GM12878 (cell line): ENCODE results near the gene DNAJB8. TPM values are rescaled to one million over a fixed set of nuclear protein-coding genes. Genes with fewer than 3 reads are reported as not detected.

ENCODE experiments used
- ATAC-seq: fragments of 200-7000 bp; cut with Tn5 transposase; 3 replicates; pipeline ENCODE4 v1.9.1; 2020; ENCODE audit warnings: mild to moderate bottlenecking, moderate library complexity
- BruUV-seq: library from RNA; stranded (reverse); fragments of 400-500 nt; replicated peaks from 2 replicates; lab custom pipeline; 2021; lab: Mats Ljungman, UMichigan
- CTCF ChIA-PET: fragments of 300-600 bp; sonication (Branson Sonifier 250); formaldehyde crosslinking; extraction: SDS; loops from one replicate; lab custom pipeline; 2021; ENCODE audit warnings: inconsistent platforms; lab: Yijun Ruan, JAX
- POLR2A ChIA-PET: fragments of 350-600 bp; formaldehyde crosslinking; extraction: SDS; loops from one replicate; lab custom pipeline; 2021; ENCODE audit warnings: inconsistent platforms; lab: Charles Lee
- RAD21 ChIA-PET: fragments of 300-600 bp; sonication (Branson Sonifier 250); formaldehyde crosslinking; loops from one replicate; lab custom pipeline; 2023; ENCODE audit warnings: antibody characterized with exemption; ENCODE audit not compliant: unreplicated experiment; lab: Charles Lee
- SMC1A ChIA-PET: fragments of 300-600 bp; sonication (Branson Sonifier 250); formaldehyde crosslinking; loops from one replicate; lab custom pipeline; 2023; ENCODE audit not compliant: unreplicated experiment, uncharacterized antibody; lab: Charles Lee
- DNase-seq: peaks from one replicate; pipeline ENCODE4 v3.0.0-alpha.2; 2011; ENCODE audit warnings: low read depth, low spot score
- FAIRE-seq: peaks from 3 replicates; lab custom pipeline; 2011; peaks lifted over from hg19 to GRCh38; lab: Jason Lieb, UNC
- H2AFZ ChIP-seq: 2 replicates; pipeline ENCODE4 v1.6.0; 2011; ENCODE audit warnings: low read depth, low read length, control low read depth; ENCODE audit not compliant: control insufficient read depth
- H3K27ac ChIP-seq: 2 replicates; pipeline ENCODE4 v1.5.1; 2011; ENCODE audit warnings: control low read depth; ENCODE audit not compliant: control insufficient read depth, insufficient read depth
- H3K27me3 ChIP-seq, 2 experiments: replicated peaks in 1 of 2; 2 replicates each; pipeline versions ENCODE4 v1.6.0 to v1.6.1; 2011; ENCODE audit warnings: low read length in 1 of 2; ENCODE audit not compliant: control insufficient read depth in 2 of 2, insufficient read depth in 2 of 2
- H3K36me3 ChIP-seq, 2 experiments: 2 replicates each; pipeline ENCODE4 v1.5.1; 2011; ENCODE audit warnings: low read length in 1 of 2; ENCODE audit not compliant: control insufficient read depth in 2 of 2, insufficient read depth in 2 of 2
- H3K4me1 ChIP-seq: 2 replicates; pipeline ENCODE4 v1.6.1; 2011; ENCODE audit warnings: mild to moderate bottlenecking, low read length, moderate library complexity, mixed read lengths; ENCODE audit not compliant: control insufficient read depth, insufficient read depth
- H3K4me2 ChIP-seq: 2 replicates; pipeline ENCODE4 v1.6.0; 2011; ENCODE audit warnings: control low read depth; ENCODE audit not compliant: control insufficient read depth, insufficient read depth
- H3K4me3 ChIP-seq: fragments of 200-600 bp; sonication (generic); 2 replicates; pipeline ENCODE4 v1.5.1; 2016
- H3K79me2 ChIP-seq: 2 replicates; pipeline ENCODE4 v1.6.0; 2011; ENCODE audit warnings: low read length; ENCODE audit not compliant: control insufficient read depth, insufficient read depth
- H3K9ac ChIP-seq: 2 replicates; pipeline ENCODE4 v1.8.0; 2011; ENCODE audit warnings: low read length, control low read depth, mixed read lengths; ENCODE audit not compliant: control insufficient read depth, insufficient read depth
- H3K9me3 ChIP-seq: replicated peaks from 3 replicates; pipeline ENCODE4 v1.5.1; 2011; ENCODE audit warnings: mild to moderate bottlenecking, low read length; ENCODE audit not compliant: control insufficient read depth, insufficient read depth
- H4K20me1 ChIP-seq: 2 replicates; pipeline ENCODE4 v1.6.0; 2011; ENCODE audit not compliant: control insufficient read depth, insufficient read depth
- CHD2 ChIP-seq: IDR thresholded peaks from 2 replicates; pipeline ENCODE4 v1.6.1; 2011; ENCODE audit warnings: low read depth, low read length, improper control_type of control experiment, borderline replicate concordance
- E2F4 ChIP-seq: IDR thresholded peaks from 2 replicates; pipeline ENCODE4 v1.6.1; 2012; ENCODE audit warnings: low read depth, low read length, improper control_type of control experiment
- EED ChIP-seq: sonication (generic); IDR thresholded peaks from 2 replicates; pipeline ENCODE4 v1.6.1; 2016; ENCODE audit warnings: antibody characterized with exemption, low read depth
- EP300 ChIP-seq, 2 experiments: fragments of 150-350 bp in 1 of 2; IDR thresholded peaks; 2 replicates each; pipeline ENCODE4 v1.6.1; 2011 to 2012; ENCODE audit warnings: low read depth in 2 of 2, low read length in 2 of 2, borderline replicate concordance in 1 of 2, improper control_type of control experiment in 1 of 2, inconsistent platforms in 1 of 2; ENCODE audit not compliant: control insufficient read depth in 1 of 2
- HCFC1 ChIP-seq: fragments of 150-350 bp; IDR thresholded peaks from 2 replicates; pipeline ENCODE4 v1.6.1; 2014; ENCODE audit warnings: low read length
- IKZF1 ChIP-seq: fragments of 450-650 bp; conservative IDR thresholded peaks from 2 replicates; pipeline ENCODE4 v1.6.1; 2017; ENCODE audit warnings: antibody characterized with exemption, mild to moderate bottlenecking
- KAT2A ChIP-seq: conservative IDR thresholded peaks from 2 replicates; pipeline ENCODE4 v1.6.1; 2011; ENCODE audit warnings: low read depth, low read length; ENCODE audit not compliant: control insufficient read depth
- LARP7 ChIP-seq: fragments of 450-650 bp; IDR thresholded peaks from 2 replicates; pipeline ENCODE4 v1.6.1; 2017; ENCODE audit warnings: mild to moderate bottlenecking
- MAX ChIP-seq: IDR thresholded peaks from 2 replicates; pipeline ENCODE4 v1.6.1; 2012; ENCODE audit warnings: low read depth, low read length, improper control_type of control experiment
- MYC ChIP-seq: IDR thresholded peaks from 2 replicates; pipeline ENCODE4 v1.6.1; 2011; ENCODE audit warnings: mild to moderate bottlenecking, low read length, moderate library complexity, inconsistent platforms; ENCODE audit not compliant: insufficient read depth, insufficient replicate concordance, insufficient read length, severe bottlenecking
- NR2C1 ChIP-seq: fragments of 450-650 bp; IDR thresholded peaks from 2 replicates; pipeline ENCODE4 v1.6.1; 2017; ENCODE audit warnings: antibody characterized with exemption, mild to moderate bottlenecking, moderate library complexity
- RAD51 ChIP-seq: fragments of 450-650 bp; IDR thresholded peaks from 2 replicates; pipeline ENCODE4 v1.6.1; 2016; ENCODE audit warnings: moderate library complexity, mild to moderate bottlenecking, inconsistent platforms
- RUNX3 ChIP-seq: IDR thresholded peaks from 2 replicates; pipeline ENCODE4 v1.6.1; 2012; ENCODE audit warnings: low read length, inconsistent platforms
- TBL1XR1 ChIP-seq: IDR thresholded peaks from 2 replicates; pipeline ENCODE4 v1.6.1; 2012; ENCODE audit warnings: low read depth, low read length, improper control_type of control experiment
- USF1 ChIP-seq: IDR thresholded peaks from 2 replicates; pipeline ENCODE4 v1.6.1; 2011; ENCODE audit warnings: borderline replicate concordance, low read depth, mild to moderate bottlenecking, moderate library complexity, mixed read lengths, low read length; ENCODE audit not compliant: insufficient read depth; ENCODE audit errors: extremely low read length
- YY1 ChIP-seq: IDR thresholded peaks from 2 replicates; pipeline ENCODE4 v1.6.1; 2011; ENCODE audit warnings: low read depth, mild to moderate bottlenecking, low read length
- ZBTB33 ChIP-seq: fragments of 450-650 bp; IDR thresholded peaks from 2 replicates; pipeline ENCODE4 v1.6.1; 2017; ENCODE audit warnings: mild to moderate bottlenecking
- ZNF384 ChIP-seq: IDR thresholded peaks from 2 replicates; pipeline ENCODE4 v1.6.1; 2012; ENCODE audit warnings: low read depth, mild to moderate bottlenecking, low read length, improper control_type of control experiment, borderline replicate concordance
- ZNF622 ChIP-seq: fragments of 450-650 bp; IDR thresholded peaks from 2 replicates; pipeline ENCODE4 v1.6.1; 2017; ENCODE audit warnings: mild to moderate bottlenecking, inconsistent platforms
- WGBS: methylation state at CpG from one replicate; pipeline ENCODE4 v1.1.6; 2016; ENCODE audit warnings: low lambda C conversion rate; ENCODE audit not compliant: insufficient replicate concordance, insufficient coverage; ENCODE audit errors: missing lambda C conversion rate; 5-methylcytosine and 5-hydroxymethylcytosine counted together
- in situ Hi-C: fragments of 300-500 bp; cut with MboI; formaldehyde crosslinking; loops from 9 replicates; pipeline ENCODE4 v1.14.3; 2018; ENCODE audit warnings: mixed read lengths
- intact Hi-C: fragments of 100-400 bp; cut with micrococcal nuclease; formaldehyde crosslinking; loops from one replicate; pipeline ENCODE4 v1.14.2; 2022; ENCODE audit not compliant: unreplicated experiment
- polyA plus RNA-seq, 11 experiments: library from polyadenylated mRNA; depleted of rRNA in 4 of 11; unstranded in 6 of 11; stranded (reverse) in 5 of 11; fragments of >200 nt; fragmentation: Nextera tagmentation in 4 of 11; fragmentation: Illumina TruSeq in 1 of 11; extraction: Ambion mirVana in 4 of 11; extraction: Trizol in 1 of 11; gene quantifications; 1 replicate in 1 of 11; 2 replicates in 10 of 11; pipeline versions ENCODE4 v1.2.1 to v1.2.3, GENCODE V29; 2011 to 2016; ENCODE audit warnings: inconsistent platforms in 2 of 11, missing spikeins in 2 of 11, low read depth in 1 of 11
- total RNA-seq, 4 experiments: library from RNA; depleted of rRNA in 3 of 4; stranded (reverse); fragments of >200 nt in 3 of 4; fragmentation: Illumina TruSeq in 1 of 4; extraction: Trizol in 1 of 4; gene quantifications; 2 replicates each; pipeline versions ENCODE4 v1.2.1 to v1.2.3, GENCODE V29; 2013 to 2021

DNAJB8 gene
- total and polyA plus RNA-seq, 10 of the 15 experiments (the other 5 are each of a cell fraction or from before 2014, with no cell fraction given) = not detected

DNA sequence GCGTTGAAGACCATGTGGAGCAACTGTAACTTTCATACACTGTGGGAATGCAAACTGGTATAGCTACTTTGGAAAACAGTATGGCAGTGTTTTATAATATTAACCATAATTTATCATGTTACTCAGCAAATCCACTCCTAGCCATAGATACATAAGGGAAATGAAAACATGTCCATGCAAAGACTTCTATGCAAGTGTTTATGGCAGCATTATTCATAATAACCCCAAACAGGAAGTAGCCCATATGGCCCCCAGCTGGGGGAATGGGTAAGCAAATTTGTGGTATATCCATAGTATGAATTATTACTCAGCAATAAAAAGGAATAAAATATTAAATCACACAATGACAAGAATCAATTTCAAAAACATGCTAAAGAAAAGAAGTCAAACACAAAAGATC is 49.3 kb upstream of the DNAJB8 start:
- ChIA-PET CTCF (no interaction called here), POLR2A (no interaction called here), RAD21 (no interaction called here), SMC1A (no interaction called here)
- Histone ChIP-seq H3K4me3 (no peak overlapping the region), H3K4me2 (no peak overlapping the region), H3K79me2 (no peaks in the 10 kb centered on the region), H3K27me3 (no peaks in the 10 kb centered on the region), H3K4me1 (no peaks in the 10 kb centered on the region), H3K36me3 (no peaks in the 10 kb centered on the region), H3K9ac (no peak overlapping the region), H3K27ac (no peak overlapping the region), H4K20me1 (no peaks in the 10 kb centered on the region), H2AFZ (no peak overlapping the region), H3K9me3 (no peaks in the 10 kb centered on the region)
- TF ChIP-seq CHD2 (no peak), EED (no peak), IKZF1 (no peak), MYC (no peak), ZNF622 (no peak), NR2C1 (no peak), TBL1XR1 (no peak), HCFC1 (no peak), EP300 (IDR thresholded peaks at IDR 0.05; ENCODE audit: borderline replicate concordance in 1 of 2, control insufficient read depth in 1 of 2, low read depth in 2 of 2, low read length in 2 of 2) (no peak), ZBTB33 (no peak), RAD51 (no peak), MAX (no peak), ZNF384 (no peak), RUNX3 (no peak), LARP7 (no peak), KAT2A (no peak), YY1 (no peak), E2F4 (no peak), USF1 (no peak)
- in situ Hi-C loops = no loop called here
- 44% methylated on average over 1 of the region's 1 CpG for WGBS
- DNase-seq (no peak), ATAC-seq (no peak), FAIRE-seq (no peak)
- intact Hi-C loops = no loop called here
- BruUV-seq = no TSS peak
